SIG-M5 treated with dmso at 0.1 percent for 504 hours (cell line): ENCODE data around the gene ALLC.
A peak's percentile ranks its signal among the peaks of the same experiment; 100 is the strongest.
"Not testable (repeated sequence)": the region's sequence is repeated elsewhere in the genome, so short reads cannot be mapped to it uniquely, and the experiment has no call there.

Source experiments
- DNase-seq: peaks from one replicate; lab custom pipeline; 2025; ENCODE audit not compliant: unreplicated experiment; lab: John Stamatoyannopoulos, UW

The ALLC gene

GRCh38 chr2:3654011-3654410 is 4.0 kb upstream of the ALLC start:
- no peak for DNase-seq

- no peak for DNase-seq
Measured at GRCh38 chr2:3654531-3655225, 3.3 kb upstream of the ALLC start.

GRCh38 chr2:3655871-3656761 is 1.9 kb upstream of the ALLC start:
- no peak for DNase-seq

GRCh38 chr2:3656762-3657721 is 958 bp upstream of the ALLC start:
- no peak for DNase-seq

GRCh38 chr2:3659447-3660432 is 1.7 kb downstream of the ALLC start:
- DNase-seq = no peak

- not testable (repeated sequence) for DNase-seq
Measured at GRCh38 chr2:3660640-3661039, 2.6 kb downstream of the ALLC start.

GRCh38 chr2:3661149-3661660 is 3.2 kb downstream of the ALLC start:
- no peak for DNase-seq

GRCh38 chr2:3662239-3662638 is 4.2 kb downstream of the ALLC start:
- DNase-seq = no peak

GRCh38 chr2:3664118-3664517 is 6.1 kb downstream of the ALLC start:
- DNase-seq = no peak

GRCh38 chr2:3664925-3665324 is 6.9 kb downstream of the ALLC start:
- DNase-seq = peak; percentile 23

- no peak for DNase-seq
Measured at GRCh38 chr2:3665886-3666612, 8.0 kb downstream of the ALLC start.

GRCh38 chr2:3666613-3666975 is 8.6 kb downstream of the ALLC start:
- no peak for DNase-seq

GRCh38 chr2:3667151-3667631 is 9.2 kb downstream of the ALLC start:
- DNase-seq = no peak

GRCh38 chr2:3669656-3670055 is 11.7 kb downstream of the ALLC start:
- no peak for DNase-seq

- DNase-seq = no peak
Measured at GRCh38 chr2:3670376-3670775, 12.4 kb downstream of the ALLC start.

GRCh38 chr2:3670941-3671340 is 12.9 kb downstream of the ALLC start:
- no peak for DNase-seq

- DNase-seq = no peak
Measured at GRCh38 chr2:3672861-3673678, 15.1 kb downstream of the ALLC start.
